HG02943 (cell line): ENCODE results near the gene GALNS.
A peak's percentile ranks its signal among the peaks of the same experiment; 100 is the strongest.
"Not testable (repeated sequence)": the region's sequence is repeated elsewhere in the genome, so short reads cannot be mapped to it uniquely, and the experiment has no call there.

Experiments
- ATAC-seq: cut with Tn5 transposase; IDR thresholded peaks from one replicate; pipeline ENCODE4 v1.9.1; 2021; ENCODE audit warnings: mild to moderate bottlenecking, low read depth, moderate library complexity; ENCODE audit not compliant: unreplicated experiment

GALNS gene, protein sequence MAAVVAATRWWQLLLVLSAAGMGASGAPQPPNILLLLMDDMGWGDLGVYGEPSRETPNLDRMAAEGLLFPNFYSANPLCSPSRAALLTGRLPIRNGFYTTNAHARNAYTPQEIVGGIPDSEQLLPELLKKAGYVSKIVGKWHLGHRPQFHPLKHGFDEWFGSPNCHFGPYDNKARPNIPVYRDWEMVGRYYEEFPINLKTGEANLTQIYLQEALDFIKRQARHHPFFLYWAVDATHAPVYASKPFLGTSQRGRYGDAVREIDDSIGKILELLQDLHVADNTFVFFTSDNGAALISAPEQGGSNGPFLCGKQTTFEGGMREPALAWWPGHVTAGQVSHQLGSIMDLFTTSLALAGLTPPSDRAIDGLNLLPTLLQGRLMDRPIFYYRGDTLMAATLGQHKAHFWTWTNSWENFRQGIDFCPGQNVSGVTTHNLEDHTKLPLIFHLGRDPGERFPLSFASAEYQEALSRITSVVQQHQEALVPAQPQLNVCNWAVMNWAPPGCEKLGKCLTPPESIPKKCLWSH

GRCh38 chr16:88856828-88857727, at the start of gene GALNS, which contains the start of gene TRAPPC2L:
TSS of gene GALNS (minus strand) at chr16:88856947. CDS start at chr16:88856877, 70 bp downstream.
TSS of gene TRAPPC2L (plus strand) at chr16:88857127. CDS start at chr16:88857151, 24 bp downstream.
- peak; percentile 74 for ATAC-seq

- no peak for ATAC-seq
These were observed 49.3 kb upstream of the GALNS start for GRCh38 chr16:88906020-88906419.

DNA sequence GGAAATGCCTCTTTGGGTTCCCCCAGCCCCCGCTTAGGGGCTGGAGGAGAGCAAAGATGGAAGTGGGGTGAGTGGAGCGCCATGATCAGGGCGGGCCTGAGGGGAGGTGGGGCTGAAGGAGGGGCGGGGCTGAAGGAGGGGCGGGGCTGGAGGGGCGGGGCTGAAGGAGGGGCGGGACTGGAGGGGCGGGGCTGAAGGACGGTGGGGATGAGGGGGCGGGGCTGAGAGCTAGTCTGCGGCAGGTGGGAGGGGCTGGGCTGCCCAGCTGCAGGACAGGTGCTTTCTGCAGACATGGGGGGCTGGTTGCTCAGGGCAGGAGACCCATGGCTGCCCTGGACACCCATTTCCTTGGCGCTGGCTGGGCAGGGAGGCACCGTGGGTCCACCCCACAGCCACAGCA, 48.8 kb upstream of the GALNS start:
- ATAC-seq: no peak

DNA sequence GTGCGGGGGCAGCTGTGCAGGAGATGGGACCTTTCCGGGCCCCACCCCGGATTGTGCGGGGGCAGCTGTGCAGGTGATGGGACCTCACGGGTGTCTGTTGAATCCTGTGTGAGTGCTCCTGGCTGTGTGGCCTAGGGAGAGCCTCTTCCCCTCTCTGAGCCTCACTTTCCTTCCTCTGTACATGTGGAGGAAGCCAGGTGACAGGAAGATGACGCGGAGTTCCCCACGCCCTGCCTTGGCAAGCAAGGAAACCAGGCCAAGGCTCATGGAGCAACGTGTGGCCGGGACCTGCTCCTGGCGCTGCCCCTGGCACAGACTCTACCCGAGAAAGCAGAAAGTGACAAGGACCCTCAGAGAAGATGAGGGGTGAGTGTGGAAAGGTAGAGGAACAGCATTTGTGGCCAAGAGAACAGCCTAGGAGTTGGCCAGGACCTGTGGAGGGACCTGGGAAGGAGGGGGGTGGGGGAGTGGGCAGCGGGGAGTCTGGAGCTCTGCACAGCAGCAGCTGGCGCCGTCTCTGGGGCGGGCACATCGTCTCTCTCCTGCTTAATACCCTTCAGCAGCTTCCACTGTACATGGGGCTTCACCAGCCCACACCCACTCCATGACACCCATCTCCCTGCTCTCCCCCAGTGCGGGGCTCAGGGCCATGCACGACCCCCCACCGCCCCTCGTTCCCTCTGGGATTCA, 48.1 kb upstream of the GALNS start:
- no peak for ATAC-seq

- no peak for ATAC-seq
These were observed 46.5 kb upstream of the GALNS start for GRCh38 chr16:88903267-88903666.

DNA sequence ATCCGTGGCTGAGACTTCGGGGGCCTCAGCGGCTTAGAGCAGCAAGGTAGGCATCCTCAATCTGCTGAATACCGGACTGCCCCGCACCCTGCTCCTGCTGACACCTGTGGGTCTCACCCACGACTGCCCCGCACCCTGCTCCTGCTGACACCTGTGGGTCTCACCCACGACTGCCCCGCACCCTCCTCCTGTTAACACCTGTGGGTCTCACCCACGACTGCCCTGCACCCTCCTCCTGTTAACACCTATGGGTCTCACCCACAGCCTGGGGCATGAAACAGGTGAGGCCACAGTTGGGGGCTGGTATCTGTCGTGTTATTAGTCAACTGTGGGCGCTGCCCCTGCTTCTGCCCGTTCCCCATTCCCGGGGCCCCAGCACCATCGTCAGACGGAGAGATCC, 46.0 kb upstream of the GALNS start:
- no peak for ATAC-seq

- no peak for ATAC-seq
These were observed 45.1 kb upstream of the GALNS start for GRCh38 chr16:88901718-88902337.

DNA sequence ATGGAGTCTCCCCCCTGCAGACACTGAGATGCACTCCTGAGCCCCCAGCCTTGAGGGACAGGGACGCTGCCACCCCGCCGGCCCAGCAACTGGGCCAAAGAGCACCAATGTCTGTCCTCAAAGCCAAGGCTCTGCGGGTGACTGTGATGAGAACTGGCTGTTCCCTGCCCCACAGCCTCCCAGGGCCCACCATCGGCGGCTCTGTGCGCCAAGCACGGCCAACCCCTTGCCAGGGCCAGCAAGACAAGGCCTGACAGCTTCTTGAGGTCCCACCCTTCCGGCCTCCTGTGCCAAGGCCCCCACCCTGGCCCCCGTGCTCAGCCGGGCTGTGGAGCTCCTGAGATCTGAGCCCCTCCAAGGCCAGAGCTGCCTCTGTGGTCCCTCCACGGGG, 43.9 kb upstream of the GALNS start:
- ATAC-seq: no peak

- no peak for ATAC-seq
These were observed 43.3 kb upstream of the GALNS start for GRCh38 chr16:88899901-88900661.

GRCh38 chr16:88897696-88898425, 41.1 kb upstream of the GALNS start:
- no peak for ATAC-seq

DNA sequence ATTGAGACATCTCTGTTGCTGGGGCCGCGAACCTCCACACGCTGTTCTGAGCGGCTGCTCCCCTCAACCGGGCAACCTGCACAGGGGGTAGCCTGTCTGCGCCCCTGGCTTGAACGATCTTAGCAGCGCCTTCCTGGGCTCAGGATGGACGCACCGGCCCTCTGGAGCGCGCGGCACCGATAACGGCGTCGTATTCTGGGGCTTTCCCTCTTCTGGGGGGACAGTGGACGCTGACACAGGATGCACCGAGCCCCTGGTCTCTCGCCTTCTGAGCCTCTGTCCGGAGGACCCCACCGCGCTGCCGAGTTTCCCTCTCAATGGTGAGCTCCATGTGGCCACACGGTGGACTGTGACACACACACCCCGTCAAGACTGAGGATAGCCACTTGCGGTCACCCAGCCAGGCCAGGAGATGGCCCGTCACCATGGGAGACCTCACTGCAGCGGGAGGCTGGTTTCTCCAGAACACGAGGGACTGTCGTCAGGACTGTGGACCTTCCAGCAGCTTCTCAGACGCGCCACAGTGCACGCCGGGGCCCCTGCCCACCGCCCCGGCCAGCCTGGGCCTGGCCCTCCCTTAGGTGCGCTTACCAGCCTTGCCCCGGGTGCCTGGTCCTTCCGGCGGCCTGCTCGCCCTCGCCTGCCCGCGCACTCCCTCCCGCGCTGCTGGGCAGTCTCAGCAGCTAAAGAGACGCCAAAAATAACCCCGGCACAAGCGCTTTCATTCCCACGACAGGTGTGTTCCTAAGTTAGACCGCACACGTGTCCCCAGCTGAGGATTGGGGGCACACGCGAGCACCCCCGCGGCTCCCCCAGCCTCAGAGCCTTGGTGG, 39.7 kb upstream of the GALNS start:
- no peak for ATAC-seq

- ATAC-seq: no peak
These were observed 38.6 kb upstream of the GALNS start for GRCh38 chr16:88895335-88895734.

GRCh38 chr16:88894681-88895300, 38.0 kb upstream of the GALNS start:
- ATAC-seq: no peak

- not testable (repeated sequence) for ATAC-seq
These were observed 37.5 kb upstream of the GALNS start for GRCh38 chr16:88894266-88894665.

GRCh38 chr16:88893127-88893968, 36.6 kb upstream of the GALNS start:
- no peak for ATAC-seq

DNA sequence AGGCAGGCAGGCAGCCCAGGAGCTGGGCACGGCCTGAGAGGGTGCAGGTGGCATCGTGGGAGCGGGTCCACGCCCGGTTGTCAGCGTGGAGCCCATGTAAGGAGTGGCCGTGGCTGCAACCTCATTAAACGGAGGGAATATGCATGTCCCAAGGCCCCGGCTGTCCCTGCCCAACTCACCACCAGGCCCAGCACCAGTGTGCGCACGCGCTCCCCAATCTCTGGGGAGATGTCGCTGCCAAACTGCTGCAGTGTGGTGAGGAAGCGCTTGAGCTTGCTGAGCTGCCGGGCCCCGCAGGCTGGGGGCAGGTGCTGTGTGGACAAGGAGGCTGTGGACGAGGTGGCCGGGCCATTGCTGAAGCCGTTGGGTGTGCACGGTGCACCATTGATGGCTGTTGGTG, 35.3 kb upstream of the GALNS start:
- no peak for ATAC-seq

DNA sequence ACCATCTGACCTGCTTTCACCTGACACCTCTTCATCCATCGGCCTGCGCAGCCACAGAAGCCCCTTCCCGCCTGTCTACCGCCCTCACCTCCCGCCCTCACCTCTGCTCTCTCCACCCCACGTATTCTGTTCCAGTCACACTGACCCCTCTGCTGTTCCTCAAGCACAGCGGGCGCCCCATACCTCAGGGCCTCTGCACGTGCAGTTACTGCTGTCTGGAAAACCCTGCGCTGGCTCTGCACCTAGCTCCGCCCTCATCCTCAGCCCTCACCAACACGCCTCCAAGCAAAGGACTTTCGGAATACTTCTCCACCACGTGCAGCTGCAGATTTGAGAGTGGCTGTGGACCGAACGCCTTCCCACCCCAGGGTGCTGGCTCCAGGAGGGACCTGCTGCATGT, 34.3 kb upstream of the GALNS start:
- no peak for ATAC-seq
